Brain microvascular endothelial cell (primary cell): ENCODE measurements around the gene CHMP1B.

Experiments used
- DNase-seq: peaks from one replicate; pipeline ENCODE4 v3.0.0-alpha.2; 2020
- H3K27ac ChIP-seq: fragments of 250-450 bp; sonication (Bioruptor Pico); 2 replicates; pipeline ENCODE4 v1.5.1; 2020; ENCODE audit warnings: mild to moderate bottlenecking, moderate library complexity
- H3K27me3 ChIP-seq: fragments of 250-450 bp; sonication (Bioruptor Pico); replicated peaks from 2 replicates; pipeline ENCODE4 v1.5.1; 2020; ENCODE audit warnings: mild to moderate bottlenecking
- H3K36me3 ChIP-seq: fragments of 250-450 bp; sonication (Bioruptor Pico); replicated peaks from 2 replicates; pipeline ENCODE4 v1.5.1; 2020; ENCODE audit warnings: mild to moderate bottlenecking
- H3K4me3 ChIP-seq: 2 replicates; pipeline ENCODE4 v1.5.1; 2011; ENCODE audit warnings: low read depth, mild to moderate bottlenecking, control low read depth, low read length, moderate library complexity
- CTCF ChIP-seq: IDR thresholded peaks from 2 replicates; pipeline ENCODE4 v1.5.1; 2011; ENCODE audit warnings: low read depth, mild to moderate bottlenecking, moderate library complexity, low read length, control low read depth, inconsistent platforms; ENCODE audit errors: missing control alignments
- in situ Hi-C: cut with HindIII; loops from 2 replicates; pipeline ENCODE4 v1.10.0; 2017; ENCODE audit warnings: low sequenced_read_pairs, low pct_ligation_motif_present

CHMP1B gene

GRCh38 chr18:11851146-11851805 lies at the start of gene CHMP1B:
TSS of gene CHMP1B (plus strand) at chr18:11851413. CDS start at chr18:11851512, 99 bp downstream.
- H3K4me3 ChIP-seq, result peak within 1 kb of the TSS; percentile 99
- H3K27ac ChIP-seq, result peak within 1 kb of the TSS; percentile 96
- TF ChIP-seq CTCF, result no peak
- H3K36me3 ChIP-seq, result no peaks in the 10 kb centered on the region
- H3K27me3 ChIP-seq, result no peaks in the 10 kb centered on the region
- peak; percentile 97 for DNase-seq
- in situ Hi-C loops, result no loop called here

GRCh38 chr18:11801573-11801972 lies 49.6 kb upstream of the CHMP1B start:
- in situ Hi-C loops, result no loop called here
- no peak for DNase-seq
- no peak overlapping the region for H3K4me3 ChIP-seq
- no peaks in the 10 kb centered on the region for H3K27me3 ChIP-seq
- no peak for TF ChIP-seq CTCF
- no peaks in the 10 kb centered on the region for H3K36me3 ChIP-seq
- no peak overlapping the region for H3K27ac ChIP-seq

- DNase-seq, result no peak
- Histone ChIP-seq H3K27ac (no peak overlapping the region), H3K36me3 (no peaks in the 10 kb centered on the region), H3K4me3 (no peak overlapping the region), H3K27me3 (no peaks in the 10 kb centered on the region)
- in situ Hi-C loops, result no loop called here
- TF ChIP-seq CTCF, result no peak
Observed at GRCh38 chr18:11802158-11802557, 49.1 kb upstream of the CHMP1B start.

GRCh38 chr18:11802586-11802985 lies 48.6 kb upstream of the CHMP1B start:
- Histone ChIP-seq H3K27me3 (no peaks in the 10 kb centered on the region), H3K27ac (no peak overlapping the region), H3K36me3 (no peaks in the 10 kb centered on the region), H3K4me3 (no peak overlapping the region)
- in situ Hi-C loops, result no loop called here
- TF ChIP-seq CTCF, result no peak
- DNase-seq, result no peak

- H3K4me3 ChIP-seq, result no peak overlapping the region
- H3K27ac ChIP-seq, result peak overlapping the region; percentile 61
- in situ Hi-C loops, result no loop called here
- H3K36me3 ChIP-seq, result no peaks in the 10 kb centered on the region
- peak; percentile 37 for DNase-seq
- no peaks in the 10 kb centered on the region for H3K27me3 ChIP-seq
- no peak for TF ChIP-seq CTCF
Observed at GRCh38 chr18:11807233-11807632, 44.0 kb upstream of the CHMP1B start.
